K562 (cell line): ENCODE data around the gene BACE1.

Experiments used
- CTCF ChIP-seq, 3 experiments: IDR thresholded peaks in 2 of 3; conservative IDR thresholded peaks in 1 of 3; 2 replicates each; pipeline ENCODE4 v1.5.1; 2011 to 2012; ENCODE audit warnings: low read length in 3 of 3, mild to moderate bottlenecking in 3 of 3, control low read depth in 2 of 3, improper control_type of control experiment in 1 of 3, inconsistent platforms in 1 of 3, low read depth in 1 of 3, mixed read lengths in 1 of 3, moderate library complexity in 1 of 3; ENCODE audit not compliant: insufficient read depth in 2 of 3
- LEF1 ChIP-seq: fragments of 450-650 bp; IDR thresholded peaks from 2 replicates; pipeline ENCODE4 v1.6.1; 2016; ENCODE audit warnings: mild to moderate bottlenecking
- PHF20 ChIP-seq: fragments of 450-650 bp; IDR thresholded peaks from 2 replicates; pipeline ENCODE4 v1.6.1; 2018; ENCODE audit not compliant: partially characterized antibody
- PPARD ChIP-seq: fragments of 250-450 bp; sonication (Bioruptor Pico); IDR thresholded peaks from 2 replicates; pipeline ENCODE4 v1.8.0; 2022; ENCODE audit warnings: inconsistent platforms, mild to moderate bottlenecking, moderate library complexity
- SP1 ChIP-seq: sonication (generic); formaldehyde crosslinking; IDR thresholded peaks from 2 replicates; pipeline ENCODE4 v1.8.1; 2022; ENCODE audit warnings: mild to moderate bottlenecking, missing genetic modification reagents
- ZBTB7A ChIP-seq: IDR thresholded peaks from 2 replicates; pipeline ENCODE4 v1.6.1; 2011; ENCODE audit warnings: low read depth, mild to moderate bottlenecking, low read length, moderate library complexity, borderline replicate concordance; ENCODE audit not compliant: control insufficient read depth
- ZNF785 ChIP-seq: fragments of 250-450 bp; sonication (Bioruptor Pico); IDR thresholded peaks from 2 replicates; pipeline ENCODE4 v1.4.0; 2020; ENCODE audit warnings: mild to moderate bottlenecking

GRCh38 chr11:117302228-117302627 lies 13.8 kb downstream of the BACE1 start:
- TF ChIP-seq ZBTB7A (no peak), PPARD (CRISPR knock-in tag) (no peak), LEF1 (no peak), PHF20 (no peak), ZNF785 (CRISPR knock-in tag) (no peak), SP1 (CRISPR knock-in tag) (no peak), CTCF (IDR thresholded peaks at IDR 0.05 in 2 of 3, conservative IDR thresholded peaks at IDR 0.05 in 1 of 3; ENCODE audit: insufficient read depth in 2 of 3, low read depth in 1 of 3, low read length in 3 of 3) (no peak)
